Mucosa of descending colon (tissue), 3 donors: ENCODE measurements around the gene TUT1. TPM values are rescaled to one million over a fixed set of nuclear protein-coding genes. Genes with fewer than 3 reads are reported as not detected.
A peak's percentile ranks its signal among the peaks of the same experiment; 100 is the strongest.
"Not testable (repeated sequence)": the region's sequence is repeated elsewhere in the genome, so short reads cannot be mapped to it uniquely, and the experiment has no call there.

Experiments used
- ATAC-seq: fragments of 200-7000 bp; cut with Tn5 transposase; one replicate; pipeline ENCODE4 v1.9.1; 2020; ENCODE audit warnings: mild to moderate bottlenecking, moderate library complexity
- DNase-seq, 3 donors: peaks; one replicate each; pipeline ENCODE4 v3.0.0-alpha.2; 2020
- H3K36me3 ChIP-seq: fragments of 200-600 bp; one replicate; pipeline ENCODE4 v1.8.0; 2021; ENCODE audit warnings: low read depth, mild to moderate bottlenecking
- H3K4me1 ChIP-seq: fragments of 200-600 bp; one replicate; pipeline ENCODE4 v1.8.0; 2021; ENCODE audit warnings: low read depth, mild to moderate bottlenecking
- H3K4me3 ChIP-seq: fragments of 200-600 bp; one replicate; pipeline ENCODE4 v1.8.0; 2021; ENCODE audit warnings: mild to moderate bottlenecking
- H3K9me3 ChIP-seq: fragments of 200-600 bp; one replicate; pipeline ENCODE4 v1.8.0; 2021; ENCODE audit warnings: mild to moderate bottlenecking
- intact Hi-C, 2 donors: fragments of 100-400 bp; cut with DNase I in 1 of 2; cut with micrococcal nuclease in 1 of 2; formaldehyde crosslinking; loops; one replicate each; pipeline versions ENCODE4 v1.11.0 to v1.11.1; 2022; cut with DNase I, micrococcal nuclease
- total RNA-seq, 3 donors: library from RNA; stranded (reverse); fragmentation: NEBNext Ultra II Directional in 2 of 3; extraction: Animal tissue kit (Norgen Biotek cat#: 25700) in 2 of 3; gene quantifications; one replicate each; pipeline versions ENCODE4 v1.2.1 to v1.2.4, GENCODE V29; 2021 to 2023
- TF ChIP-seq, protein P1 (sequence below): fragments of 200-600 bp; IDR thresholded peaks from one replicate; pipeline ENCODE4 v1.8.0; 2022; ENCODE audit warnings: antibody characterized with exemption, mild to moderate bottlenecking
- donor health status: DM: no; HTN: no; CAD: no; lungs with moderate emphysema.
- donor health status: DM: no; HTN: no; CAD: no.
- donor health status: DM: no; HTN: yes; CAD: no.

Gene TUT1
- total RNA-seq, 3 donors from 2014 or later = 11.9 to 19.8 (median 13.3) TPM

DNA sequence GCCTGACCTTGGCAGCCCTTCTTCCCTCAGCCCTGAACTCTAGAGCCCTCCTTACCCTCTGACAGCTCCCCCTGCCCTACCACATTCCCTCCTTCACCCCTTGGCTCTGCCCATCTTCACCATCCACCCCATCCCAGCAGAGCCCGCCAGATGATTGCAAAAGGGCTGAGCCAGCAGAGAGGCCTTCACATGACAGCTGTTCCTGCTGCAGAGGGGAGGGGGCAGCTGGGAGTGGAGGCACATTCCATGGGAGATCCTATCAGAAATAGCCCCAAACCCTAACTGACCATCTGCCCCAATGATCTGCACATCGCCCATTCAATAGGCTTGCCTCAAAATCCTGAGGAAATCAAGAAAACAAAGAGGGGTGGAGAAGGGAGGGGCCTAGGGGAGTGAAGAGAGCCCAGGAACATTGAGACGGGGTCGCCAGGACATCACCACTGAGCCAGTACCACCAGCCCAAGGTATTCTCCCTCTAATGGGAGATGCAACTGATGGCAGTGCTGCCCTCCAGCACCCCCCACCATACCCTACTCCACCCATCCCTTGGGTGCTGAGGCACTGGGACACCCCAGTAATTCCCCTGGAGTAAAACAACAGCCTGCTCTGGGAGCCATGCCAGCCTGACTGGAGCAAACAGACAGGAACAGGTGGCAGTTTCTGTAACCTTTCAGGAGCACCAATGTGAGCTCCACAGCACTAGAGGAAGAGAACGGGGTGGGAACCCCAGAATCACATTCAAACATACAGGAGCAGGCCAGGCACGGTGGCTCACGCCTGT lies 36.7 kb downstream of the TUT1 start:
- DNase-seq (peak in 2 of 3 donors; percentile 72 to 76), ATAC-seq (peak; percentile 0)
- Histone ChIP-seq H3K4me1 (peaks cover 79% of the 10 kb centered on the region), H3K9me3 (no peaks in the 10 kb centered on the region), H3K36me3 (peaks cover 4% of the 10 kb centered on the region), H3K4me3 (no peak overlapping the region)
- intact Hi-C loops = loop anchor here in 1 of 2 donors (5.0 kb wide), 1 partner anchor 132 kb away; no protein-coding TSS in a partner anchor
- TF ChIP-seq, protein P1, sequence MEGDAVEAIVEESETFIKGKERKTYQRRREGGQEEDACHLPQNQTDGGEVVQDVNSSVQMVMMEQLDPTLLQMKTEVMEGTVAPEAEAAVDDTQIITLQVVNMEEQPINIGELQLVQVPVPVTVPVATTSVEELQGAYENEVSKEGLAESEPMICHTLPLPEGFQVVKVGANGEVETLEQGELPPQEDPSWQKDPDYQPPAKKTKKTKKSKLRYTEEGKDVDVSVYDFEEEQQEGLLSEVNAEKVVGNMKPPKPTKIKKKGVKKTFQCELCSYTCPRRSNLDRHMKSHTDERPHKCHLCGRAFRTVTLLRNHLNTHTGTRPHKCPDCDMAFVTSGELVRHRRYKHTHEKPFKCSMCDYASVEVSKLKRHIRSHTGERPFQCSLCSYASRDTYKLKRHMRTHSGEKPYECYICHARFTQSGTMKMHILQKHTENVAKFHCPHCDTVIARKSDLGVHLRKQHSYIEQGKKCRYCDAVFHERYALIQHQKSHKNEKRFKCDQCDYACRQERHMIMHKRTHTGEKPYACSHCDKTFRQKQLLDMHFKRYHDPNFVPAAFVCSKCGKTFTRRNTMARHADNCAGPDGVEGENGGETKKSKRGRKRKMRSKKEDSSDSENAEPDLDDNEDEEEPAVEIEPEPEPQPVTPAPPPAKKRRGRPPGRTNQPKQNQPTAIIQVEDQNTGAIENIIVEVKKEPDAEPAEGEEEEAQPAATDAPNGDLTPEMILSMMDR = no peak

DNA sequence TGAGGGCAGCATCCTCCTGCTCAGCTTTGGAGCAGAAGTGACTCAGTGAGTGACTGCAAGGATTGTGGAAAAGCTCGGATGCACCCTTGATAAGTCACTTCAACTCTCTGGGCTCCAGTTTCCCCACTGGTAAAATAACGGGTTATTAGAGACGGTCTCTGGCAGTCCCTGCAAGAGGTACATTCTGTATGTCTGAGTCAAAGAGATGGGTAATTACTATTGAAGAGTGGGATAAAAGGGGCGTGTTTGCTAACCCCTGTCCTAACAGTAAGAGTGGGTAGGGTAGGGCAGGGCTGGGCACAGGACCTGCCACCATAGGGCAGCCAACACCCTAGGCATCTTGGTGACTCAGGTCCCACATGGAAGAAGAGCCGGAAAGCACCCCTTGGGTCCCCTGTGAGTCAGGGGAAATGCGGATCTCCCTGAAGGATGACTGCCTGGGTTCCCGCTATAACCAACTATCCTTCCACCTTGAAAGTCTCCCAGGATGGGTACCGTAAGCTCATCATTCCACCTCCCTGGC lies 37.4 kb downstream of the TUT1 start:
- intact Hi-C loops = no loop called here
- DNase-seq = peak in 1 of 3 donors; percentile 53
- H3K36me3 ChIP-seq = peaks cover 4% of the 10 kb centered on the region
- peak; percentile 15 for ATAC-seq
- H3K4me1 ChIP-seq = peaks cover 85% of the 10 kb centered on the region
- TF ChIP-seq, protein P1 = no peak
- H3K4me3 ChIP-seq = no peak overlapping the region
- no peaks in the 10 kb centered on the region for H3K9me3 ChIP-seq

DNA sequence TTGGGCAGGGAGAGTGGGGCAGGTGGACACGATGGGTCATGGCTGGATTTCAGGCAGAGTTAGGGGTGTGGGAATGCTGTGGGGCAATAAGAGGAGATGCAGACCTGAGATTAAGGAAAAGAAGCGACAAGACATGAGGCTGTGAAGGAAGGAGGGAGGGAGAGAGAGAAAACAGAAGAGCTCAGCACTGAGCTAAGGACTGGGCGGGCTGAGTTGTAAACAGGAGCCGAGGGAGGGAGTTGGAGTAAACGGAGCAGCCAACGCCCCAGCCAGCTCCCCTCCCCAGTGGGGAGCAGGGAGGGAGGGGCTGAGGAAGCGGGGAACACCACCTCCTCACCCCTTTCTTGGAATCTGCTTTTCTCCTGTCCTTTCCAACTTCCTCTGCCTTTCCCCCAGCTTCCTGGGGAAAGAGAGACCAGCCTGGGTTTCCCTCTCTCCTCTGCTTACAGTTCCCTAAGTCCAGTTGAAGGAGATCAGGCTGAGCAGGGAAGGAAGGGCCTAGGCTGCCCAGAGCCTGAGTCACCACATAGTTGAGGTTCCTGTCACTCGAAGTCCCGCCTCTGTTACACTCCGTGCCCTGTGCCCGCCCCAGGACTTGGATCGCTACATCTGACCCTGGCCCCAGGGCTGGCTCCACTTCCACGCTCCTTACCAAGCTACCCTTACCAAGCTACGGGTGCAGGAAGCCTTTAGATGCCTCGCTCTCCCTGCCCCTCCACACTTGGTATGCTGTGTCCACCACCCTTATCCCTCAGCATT lies 38.1 kb downstream of the TUT1 start:
- Histone ChIP-seq H3K4me3 (peak overlapping the region; percentile 3), H3K4me1 (peaks cover 91% of the 10 kb centered on the region), H3K36me3 (peaks cover 4% of the 10 kb centered on the region), H3K9me3 (no peaks in the 10 kb centered on the region)
- TF ChIP-seq, protein P1 = no peak
- intact Hi-C loops = no loop called here
- peak; percentile 65 for ATAC-seq
- peak; percentile 87 to 93 (median 88) for DNase-seq

DNA sequence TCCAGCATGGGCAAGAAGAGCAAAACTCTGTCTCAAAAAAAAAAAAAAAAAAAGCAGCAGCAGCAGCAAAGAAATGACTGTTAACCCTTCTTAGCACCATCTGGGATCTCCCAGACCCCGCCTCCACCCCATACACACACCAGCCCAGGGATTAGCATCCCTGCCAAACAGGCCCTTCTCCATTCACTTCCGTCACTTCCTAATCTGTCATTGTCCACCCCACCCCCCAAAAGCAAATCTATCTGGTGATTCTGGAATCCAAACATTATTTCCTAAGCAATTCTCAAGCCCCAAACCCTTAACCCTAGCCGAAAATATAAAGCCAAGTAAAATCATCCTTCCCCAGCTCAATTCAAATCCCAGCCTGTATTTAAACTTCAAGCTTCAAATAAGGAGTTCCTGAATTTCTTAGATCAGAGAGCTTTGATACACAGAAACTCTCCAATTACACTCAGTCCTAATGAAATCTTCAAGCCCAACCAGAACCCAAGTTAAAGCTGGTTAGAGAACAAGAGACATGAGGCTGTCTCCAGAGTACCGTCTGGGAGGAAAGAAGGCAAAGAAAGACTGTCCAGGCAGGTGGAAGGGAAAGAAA lies 38.7 kb downstream of the TUT1 start:
- intact Hi-C loops = no loop called here
- H3K4me3 ChIP-seq = no peak overlapping the region
- DNase-seq (peak in 1 of 3 donors; percentile 62), ATAC-seq (no peak)
- H3K4me1 ChIP-seq = peaks cover 92% of the 10 kb centered on the region
- TF ChIP-seq, protein P1 = no peak
- H3K36me3 ChIP-seq = peaks cover 4% of the 10 kb centered on the region
- H3K9me3 ChIP-seq = no peaks in the 10 kb centered on the region

DNA sequence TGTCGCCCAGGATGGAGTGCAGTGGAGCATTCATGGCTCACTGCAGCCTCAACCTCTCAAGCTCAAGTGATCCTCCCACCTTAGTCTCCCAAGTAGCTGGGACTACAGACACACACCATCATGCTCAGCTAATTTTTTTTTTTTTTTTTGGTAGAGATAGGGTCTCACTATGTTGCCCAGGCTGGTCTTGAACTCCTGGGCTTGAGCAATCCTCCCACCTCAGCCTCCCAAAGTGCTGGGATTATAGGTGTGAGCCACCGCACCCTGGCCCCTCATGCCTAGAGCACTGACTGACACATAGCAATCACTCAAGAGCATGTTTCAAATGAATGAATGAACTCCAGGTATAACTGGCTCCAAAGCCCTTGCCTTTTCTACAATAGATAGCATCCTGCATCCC lies 40.8 kb downstream of the TUT1 start:
- H3K36me3 ChIP-seq, H3K9me3 ChIP-seq, H3K4me3 ChIP-seq, intact Hi-C loops, ATAC-seq, DNase-seq: not testable (repeated sequence)
- H3K4me1 ChIP-seq = peaks cover 72% of the 10 kb centered on the region
